ENCODE measurements around the gene ATF7.
A peak's percentile ranks its signal among the peaks of the same experiment; 100 is the strongest.
"Not testable (repeated sequence)": the region's sequence is repeated elsewhere in the genome, so short reads cannot be mapped to it uniquely, and the experiment has no call there.

ATF7 gene

DNA sequence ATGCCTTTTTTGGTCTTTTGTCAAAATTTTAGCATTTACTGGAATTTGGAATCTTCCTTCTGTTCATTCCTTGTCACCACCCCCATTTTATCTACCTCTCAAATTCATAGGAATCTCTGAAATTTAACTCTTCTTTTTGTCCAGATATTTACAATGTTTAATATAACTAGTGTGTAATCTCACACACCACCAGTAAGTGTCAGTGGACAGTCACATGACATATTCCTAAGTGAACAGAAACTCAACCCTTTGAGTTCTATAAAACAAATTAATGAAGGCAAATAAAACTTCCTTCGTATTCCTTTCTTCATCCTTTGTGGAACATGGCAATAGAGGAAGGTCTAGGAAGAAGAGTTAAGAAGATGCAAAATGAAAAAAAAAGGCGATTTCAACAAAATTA is 26.6 kb downstream of the ATF7 start:
- no peaks in the 10 kb centered on the region for H3K36me3 ChIP-seq (ENCODE audit: control insufficient read depth in 2 of 2, insufficient read depth in 1 of 2, low read length in 2 of 2)
- H3K4me3 ChIP-seq (ENCODE audit: low read depth, low read length), result no peak overlapping the region
- ChIA-PET CTCF (interaction anchor here (1.0 kb wide), 1 partner anchor 20 kb away, joined by 4 read pairs; no protein-coding TSS in a partner anchor), POLR2A (interaction anchor here (0.6 kb wide), 1 partner anchor 12 kb away, joined by 3 read pairs; no protein-coding TSS in a partner anchor)
- no peaks in the 10 kb centered on the region for H3K9me3 ChIP-seq (ENCODE audit: control insufficient read depth, insufficient read depth, low read depth, low read length)
- TF ChIP-seq ZNF157 (tag by site-specific recombination; IDR thresholded peaks at IDR 0.05) (no peak), SP7 (tag by site-specific recombination; IDR thresholded peaks at IDR 0.05) (no peak), ZNF324 (tag by site-specific recombination; IDR thresholded peaks at IDR 0.05) (no peak)
- no peak overlapping the region for H3K27ac ChIP-seq (ENCODE audit: extremely low read depth, low read depth, low read length)
- peaks cover 37% of the 10 kb centered on the region for H3K4me1 ChIP-seq (ENCODE audit: control insufficient read depth, insufficient read depth, low read length)

DNA sequence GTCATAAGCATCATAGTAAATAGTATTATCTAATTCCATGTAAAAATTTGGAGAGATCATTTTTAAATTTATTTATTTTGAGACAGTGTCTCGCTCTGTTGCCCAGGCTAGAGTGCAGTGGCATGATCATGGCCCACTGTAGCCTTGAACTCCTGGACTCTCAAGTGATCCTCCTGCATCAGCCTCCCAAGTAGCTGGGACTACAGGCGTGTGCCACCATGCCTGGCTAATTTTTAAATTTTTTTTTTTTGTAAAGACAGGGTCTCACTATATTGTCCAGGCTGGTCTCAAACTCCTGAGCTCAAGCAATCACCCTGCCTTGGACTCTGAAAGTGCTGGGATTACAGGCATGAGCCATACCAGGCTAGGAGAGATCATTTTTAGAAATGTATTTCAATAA is 27.2 kb downstream of the ATF7 start:
- CTCF ChIA-PET; H3K36me3 ChIP-seq (ENCODE audit: control insufficient read depth in 2 of 2, insufficient read depth in 1 of 2, low read length in 2 of 2); H3K4me3 ChIP-seq (ENCODE audit: low read depth, low read length); H3K9me3 ChIP-seq (ENCODE audit: control insufficient read depth, insufficient read depth, low read depth, low read length); H3K27ac ChIP-seq (ENCODE audit: extremely low read depth, low read depth, low read length): not testable (repeated sequence)
- POLR2A ChIA-PET, result interaction anchor here (0.6 kb wide), 1 partner anchor 12 kb away, joined by 3 read pairs; no protein-coding TSS in a partner anchor
- peak; percentile 93 for TF ChIP-seq ZNF121 (tag by site-specific recombination; IDR thresholded peaks at IDR 0.05)
- H3K4me1 ChIP-seq (ENCODE audit: control insufficient read depth, insufficient read depth, low read length), result peaks cover 37% of the 10 kb centered on the region

DNA sequence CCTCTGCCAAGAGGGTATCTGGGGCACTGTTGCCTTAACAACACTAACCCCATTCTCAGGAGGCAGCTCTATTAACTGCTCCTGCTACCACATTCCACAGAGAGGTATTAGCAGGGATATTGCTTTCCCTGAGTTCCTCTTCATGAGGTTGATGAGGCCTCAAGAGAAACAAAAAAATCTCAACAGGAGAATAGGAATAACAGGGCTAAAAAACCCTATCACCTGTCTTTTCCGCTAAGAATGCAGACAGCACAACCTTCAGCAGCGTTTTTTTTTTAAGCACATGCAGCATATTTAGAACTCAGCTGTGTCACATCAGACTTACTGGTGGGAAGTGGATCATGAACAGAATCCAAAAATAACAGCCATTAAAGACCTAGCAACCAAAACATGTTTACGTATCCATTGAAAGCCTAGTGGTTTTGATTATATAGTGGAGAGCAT is 29.2 kb downstream of the ATF7 start:
- Histone ChIP-seq H3K36me3 (ENCODE audit: control insufficient read depth in 2 of 2, insufficient read depth in 1 of 2, low read length in 2 of 2) (no peaks in the 10 kb centered on the region), H3K9me3 (ENCODE audit: control insufficient read depth, insufficient read depth, low read depth, low read length) (no peaks in the 10 kb centered on the region), H3K4me1 (ENCODE audit: control insufficient read depth, insufficient read depth, low read length) (peaks cover 33% of the 10 kb centered on the region), H3K27ac (ENCODE audit: extremely low read depth, low read depth, low read length) (no peak overlapping the region), H3K4me3 (ENCODE audit: low read depth, low read length) (no peak overlapping the region)
- POLR2A ChIA-PET, result no interaction called here
- CTCF ChIA-PET, result interaction anchor here (0.6 kb wide), 1 partner anchor 22 kb away, joined by 3 read pairs; no protein-coding TSS in a partner anchor
- TF ChIP-seq ZNF202 (tag by site-specific recombination; IDR thresholded peaks at IDR 0.05; ENCODE audit: borderline replicate concordance) (no peak), ZBTB17 (tag by site-specific recombination; IDR thresholded peaks at IDR 0.05) (peak; percentile 71), ZNF10 (tag by site-specific recombination; IDR thresholded peaks at IDR 0.05) (0 out of 2 replicates have a peak, but pooled peaks have one; percentile 20), OVOL3 (tag by site-specific recombination; IDR thresholded peaks at IDR 0.05) (peak; percentile 82; the same call in 1 of the 2 replicates), ZNF768 (tag by site-specific recombination; IDR thresholded peaks at IDR 0.05) (no peak), ZEB2 (tag by site-specific recombination; IDR thresholded peaks at IDR 0.05) (0 out of 2 replicates have a peak, but pooled peaks have one; percentile 31), KLF1 (tag by site-specific recombination; IDR thresholded peaks at IDR 0.05) (no peak), ZNF155 (tag by site-specific recombination; IDR thresholded peaks at IDR 0.05) (no peak), BCL11A (tag by site-specific recombination; IDR thresholded peaks at IDR 0.05; ENCODE audit: low read depth) (no peak), ZNF48 (tag by site-specific recombination; IDR thresholded peaks at IDR 0.05) (no peak), ZNF121 (tag by site-specific recombination; IDR thresholded peaks at IDR 0.05) (no peak), ZNF704 (tag by site-specific recombination; IDR thresholded peaks at IDR 0.05) (no peak), MZF1 (tag by site-specific recombination; IDR thresholded peaks at IDR 0.05; ENCODE audit: borderline replicate concordance) (no peak), ZNF16 (tag by site-specific recombination; IDR thresholded peaks at IDR 0.05; ENCODE audit: low read depth) (no peak), MEIS1 (CRISPR knock-in tag; IDR thresholded peaks at IDR 0.05; ENCODE audit: borderline replicate concordance) (no peak), ZNF335 (tag by site-specific recombination; conservative IDR thresholded peaks at IDR 0.05) (0 out of 2 replicates have a peak, but pooled peaks have one; percentile 8), ZNF211 (tag by site-specific recombination; IDR thresholded peaks at IDR 0.05; ENCODE audit: low read depth) (no peak)
- TF ChIP-seq, protein P1, sequence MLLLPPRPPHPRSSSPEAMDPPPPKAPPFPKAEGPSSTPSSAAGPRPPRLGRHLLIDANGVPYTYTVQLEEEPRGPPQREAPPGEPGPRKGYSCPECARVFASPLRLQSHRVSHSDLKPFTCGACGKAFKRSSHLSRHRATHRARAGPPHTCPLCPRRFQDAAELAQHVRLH (tag by site-specific recombination; IDR thresholded peaks at IDR 0.05), result 0 out of 2 replicates have a peak, but pooled peaks have one; percentile 24
- TF ChIP-seq, protein P2, sequence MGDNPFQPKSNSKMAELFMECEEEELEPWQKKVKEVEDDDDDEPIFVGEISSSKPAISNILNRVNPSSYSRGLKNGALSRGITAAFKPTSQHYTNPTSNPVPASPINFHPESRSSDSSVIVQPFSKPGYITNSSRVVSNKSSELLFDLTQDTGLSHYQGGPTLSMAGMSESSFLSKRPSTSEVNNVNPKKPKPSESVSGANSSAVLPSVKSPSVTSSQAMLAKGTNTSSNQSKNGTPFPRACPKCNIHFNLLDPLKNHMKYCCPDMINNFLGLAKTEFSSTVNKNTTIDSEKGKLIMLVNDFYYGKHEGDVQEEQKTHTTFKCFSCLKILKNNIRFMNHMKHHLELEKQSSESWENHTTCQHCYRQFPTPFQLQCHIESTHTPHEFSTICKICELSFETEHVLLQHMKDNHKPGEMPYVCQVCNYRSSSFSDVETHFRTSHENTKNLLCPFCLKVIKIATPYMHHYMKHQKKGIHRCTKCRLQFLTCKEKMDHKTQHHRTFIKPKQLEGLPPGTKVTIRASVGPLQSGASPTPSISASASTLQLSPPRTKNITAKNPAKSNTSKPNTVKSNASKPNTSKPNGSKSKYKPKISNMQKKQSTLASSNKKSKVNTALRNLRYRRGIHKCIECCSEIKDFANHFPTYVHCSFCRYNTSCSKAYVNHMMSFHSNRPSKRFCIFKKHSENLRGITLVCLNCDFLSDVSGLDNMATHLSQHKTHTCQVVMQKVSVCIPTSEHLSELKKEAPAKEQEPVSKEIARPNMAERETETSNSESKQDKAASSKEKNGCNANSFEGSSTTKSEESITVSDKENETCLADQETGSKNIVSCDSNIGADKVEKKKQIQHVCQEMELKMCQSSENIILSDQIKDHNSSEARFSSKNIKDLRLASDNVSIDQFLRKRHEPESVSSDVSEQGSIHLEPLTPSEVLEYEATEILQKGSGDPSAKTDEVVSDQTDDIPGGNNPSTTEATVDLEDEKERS (tag by site-specific recombination; IDR thresholded peaks at IDR 0.05), result no peak
- TF ChIP-seq, protein P3, sequence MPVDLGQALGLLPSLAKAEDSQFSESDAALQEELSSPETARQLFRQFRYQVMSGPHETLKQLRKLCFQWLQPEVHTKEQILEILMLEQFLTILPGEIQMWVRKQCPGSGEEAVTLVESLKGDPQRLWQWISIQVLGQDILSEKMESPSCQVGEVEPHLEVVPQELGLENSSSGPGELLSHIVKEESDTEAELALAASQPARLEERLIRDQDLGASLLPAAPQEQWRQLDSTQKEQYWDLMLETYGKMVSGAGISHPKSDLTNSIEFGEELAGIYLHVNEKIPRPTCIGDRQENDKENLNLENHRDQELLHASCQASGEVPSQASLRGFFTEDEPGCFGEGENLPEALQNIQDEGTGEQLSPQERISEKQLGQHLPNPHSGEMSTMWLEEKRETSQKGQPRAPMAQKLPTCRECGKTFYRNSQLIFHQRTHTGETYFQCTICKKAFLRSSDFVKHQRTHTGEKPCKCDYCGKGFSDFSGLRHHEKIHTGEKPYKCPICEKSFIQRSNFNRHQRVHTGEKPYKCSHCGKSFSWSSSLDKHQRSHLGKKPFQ (tag by site-specific recombination; IDR thresholded peaks at IDR 0.05), result peak; percentile 98
- TF ChIP-seq, protein P4, sequence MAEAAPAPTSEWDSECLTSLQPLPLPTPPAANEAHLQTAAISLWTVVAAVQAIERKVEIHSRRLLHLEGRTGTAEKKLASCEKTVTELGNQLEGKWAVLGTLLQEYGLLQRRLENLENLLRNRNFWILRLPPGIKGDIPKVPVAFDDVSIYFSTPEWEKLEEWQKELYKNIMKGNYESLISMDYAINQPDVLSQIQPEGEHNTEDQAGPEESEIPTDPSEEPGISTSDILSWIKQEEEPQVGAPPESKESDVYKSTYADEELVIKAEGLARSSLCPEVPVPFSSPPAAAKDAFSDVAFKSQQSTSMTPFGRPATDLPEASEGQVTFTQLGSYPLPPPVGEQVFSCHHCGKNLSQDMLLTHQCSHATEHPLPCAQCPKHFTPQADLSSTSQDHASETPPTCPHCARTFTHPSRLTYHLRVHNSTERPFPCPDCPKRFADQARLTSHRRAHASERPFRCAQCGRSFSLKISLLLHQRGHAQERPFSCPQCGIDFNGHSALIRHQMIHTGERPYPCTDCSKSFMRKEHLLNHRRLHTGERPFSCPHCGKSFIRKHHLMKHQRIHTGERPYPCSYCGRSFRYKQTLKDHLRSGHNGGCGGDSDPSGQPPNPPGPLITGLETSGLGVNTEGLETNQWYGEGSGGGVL (tag by site-specific recombination; IDR thresholded peaks at IDR 0.05), result no peak

Measured in HEK293 (cell line).